CD4-positive, alpha-beta T cell (primary cell): ENCODE results near the gene RPL18A. TPM values are rescaled to one million over a fixed set of nuclear protein-coding genes. Genes with fewer than 3 reads are reported as not detected.

ENCODE experiments used
- ATAC-seq: fragments of 200-7000 bp; cut with Tn5 transposase; one replicate; pipeline ENCODE4 v1.10.0; 2022; ENCODE audit warnings: mild to moderate bottlenecking; ENCODE audit not compliant: poor library complexity
- CTCF ChIA-PET: fragments of 350-600 bp; sonication (Branson Sonifier 250); formaldehyde crosslinking; loops from one replicate; lab custom pipeline; 2021; ENCODE audit warnings: antibody characterized with exemption, inconsistent platforms; lab: Charles Lee
- POLR2A ChIA-PET: fragments of 350-600 bp; sonication (Branson Sonifier 250); formaldehyde crosslinking; loops from one replicate; lab custom pipeline; 2021; ENCODE audit warnings: antibody characterized with exemption, inconsistent platforms; lab: Charles Lee
- DNase-seq, 14 experiments: peaks; one replicate each; pipeline ENCODE4 v3.0.0-alpha.2; 2013 to 2020; ENCODE audit warnings: mixed read lengths in 2 of 14
- H3K27ac ChIP-seq, 2 donors: one replicate each; pipeline versions ENCODE4 v1.5.1 to v1.7.0; 2013; ENCODE audit warnings: low read length in 2 of 2, low read depth in 1 of 2, mild to moderate bottlenecking in 1 of 2
- H3K27me3 ChIP-seq, 2 experiments: 1 replicate in 1 of 2; 2 replicates in 1 of 2; pipeline versions ENCODE4 v1.6.1 to v1.7.0; 2013; ENCODE audit warnings: low read length in 2 of 2, control low read depth in 1 of 2, mild to moderate bottlenecking in 1 of 2, moderate library complexity in 1 of 2; ENCODE audit not compliant: insufficient read depth in 2 of 2, control insufficient read depth in 1 of 2
- H3K36me3 ChIP-seq: one replicate; pipeline ENCODE4 v1.6.1; 2013; ENCODE audit warnings: low read length, control low read depth; ENCODE audit not compliant: insufficient read depth
- H3K4me1 ChIP-seq: one replicate; pipeline ENCODE4 v1.6.1; 2013; ENCODE audit warnings: low read length, control low read depth; ENCODE audit not compliant: insufficient read depth
- H3K4me3 ChIP-seq: one replicate; pipeline ENCODE4 v1.5.1; 2013; ENCODE audit warnings: mild to moderate bottlenecking, low read length, moderate library complexity
- H3K9me3 ChIP-seq, 2 experiments: 1 replicate in 1 of 2; 2 replicates in 1 of 2; pipeline versions ENCODE4 v1.6.1 to v1.7.0; 2013; ENCODE audit warnings: low read length in 2 of 2, mild to moderate bottlenecking in 2 of 2, control low read depth in 1 of 2, moderate library complexity in 1 of 2; ENCODE audit not compliant: control insufficient read depth in 1 of 2, insufficient read depth in 1 of 2
- H3K27ac Mint-ChIP-seq: one replicate; pipeline ENCODE4 v1.8.0; 2020; ENCODE audit warnings: mixed read lengths
- H3K27me3 Mint-ChIP-seq: one replicate; pipeline ENCODE4 v1.8.0; 2021; ENCODE audit warnings: mixed read lengths
- H3K36me3 Mint-ChIP-seq: one replicate; pipeline ENCODE4 v1.8.0; 2021; ENCODE audit warnings: low read depth, mixed read lengths
- H3K4me1 Mint-ChIP-seq: one replicate; pipeline ENCODE4 v1.8.0; 2021; ENCODE audit warnings: low read depth, mixed read lengths
- H3K4me3 Mint-ChIP-seq: one replicate; pipeline ENCODE4 v1.8.0; 2020; ENCODE audit warnings: mild to moderate bottlenecking, mixed read lengths
- H3K9me3 Mint-ChIP-seq: one replicate; pipeline ENCODE4 v1.8.0; 2020; ENCODE audit warnings: mixed read lengths
- intact Hi-C, 2 experiments: fragments of 100-400 bp; cut with DNase I in 1 of 2; cut with micrococcal nuclease in 1 of 2; formaldehyde crosslinking; loops; one replicate each; pipeline versions ENCODE4 v1.15.1 to v1.9.0; 2023 to 2025; cut with DNase I, micrococcal nuclease
- total RNA-seq, 174 experiments: library from RNA in 2 of 174; stranded (reverse) in 2 of 174; gene quantifications; one replicate each; pipeline ENCODE4 v1.2.3 and lab custom pipeline; 2021 to 2026
- TF ChIP-seq, protein P1 (sequence below): fragments of 200-600 bp; IDR thresholded peaks from one replicate; pipeline ENCODE4 v1.8.0; 2022; ENCODE audit warnings: antibody characterized with exemption, mild to moderate bottlenecking

RPL18A gene
- total RNA-seq, 2 experiments from 2014 or later: 4,157 to 4,260 TPM

DNA sequence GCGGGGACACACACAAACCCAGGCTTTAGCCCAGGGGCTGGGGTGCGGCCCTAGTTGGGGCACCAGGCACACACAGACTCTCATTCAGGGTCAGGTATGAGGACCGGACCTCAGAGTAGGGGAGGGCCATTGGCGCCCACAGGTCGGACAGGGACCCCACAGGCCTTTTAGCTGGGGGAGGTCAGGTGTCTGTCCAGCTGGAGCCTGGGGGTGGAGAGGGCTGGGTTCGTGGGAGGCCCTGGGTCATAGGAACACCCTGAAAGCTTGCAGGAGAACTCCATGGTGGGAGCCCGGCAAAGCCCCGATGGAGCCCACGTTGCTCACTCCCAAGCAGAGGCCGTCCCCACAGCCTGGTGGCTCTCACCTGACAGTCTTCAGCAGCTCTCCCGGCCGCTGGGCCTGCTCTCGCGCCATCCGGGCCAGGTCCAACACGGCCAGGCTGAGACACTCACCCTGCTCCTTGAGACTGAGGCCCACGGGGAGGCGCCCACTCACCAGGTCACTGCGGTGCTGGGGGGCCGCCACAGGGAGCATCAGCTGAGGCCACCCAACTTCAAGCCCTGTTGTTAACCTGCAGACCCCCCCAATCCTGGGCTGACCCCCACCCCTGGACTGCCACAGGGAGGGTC lies 16.9 kb upstream of the RPL18A start:
- Histone ChIP-seq H3K4me1 (peaks cover 63% of the 10 kb centered on the region), H3K36me3 (peaks cover 65% of the 10 kb centered on the region), H3K9me3 (no peaks in the 10 kb centered on the region), H3K4me3 (no peak overlapping the region), H3K27ac (peak overlapping the region in 1 of 2 donors; percentile 35), H3K27me3 (no peaks in the 10 kb centered on the region)
- TF ChIP-seq, protein P1, sequence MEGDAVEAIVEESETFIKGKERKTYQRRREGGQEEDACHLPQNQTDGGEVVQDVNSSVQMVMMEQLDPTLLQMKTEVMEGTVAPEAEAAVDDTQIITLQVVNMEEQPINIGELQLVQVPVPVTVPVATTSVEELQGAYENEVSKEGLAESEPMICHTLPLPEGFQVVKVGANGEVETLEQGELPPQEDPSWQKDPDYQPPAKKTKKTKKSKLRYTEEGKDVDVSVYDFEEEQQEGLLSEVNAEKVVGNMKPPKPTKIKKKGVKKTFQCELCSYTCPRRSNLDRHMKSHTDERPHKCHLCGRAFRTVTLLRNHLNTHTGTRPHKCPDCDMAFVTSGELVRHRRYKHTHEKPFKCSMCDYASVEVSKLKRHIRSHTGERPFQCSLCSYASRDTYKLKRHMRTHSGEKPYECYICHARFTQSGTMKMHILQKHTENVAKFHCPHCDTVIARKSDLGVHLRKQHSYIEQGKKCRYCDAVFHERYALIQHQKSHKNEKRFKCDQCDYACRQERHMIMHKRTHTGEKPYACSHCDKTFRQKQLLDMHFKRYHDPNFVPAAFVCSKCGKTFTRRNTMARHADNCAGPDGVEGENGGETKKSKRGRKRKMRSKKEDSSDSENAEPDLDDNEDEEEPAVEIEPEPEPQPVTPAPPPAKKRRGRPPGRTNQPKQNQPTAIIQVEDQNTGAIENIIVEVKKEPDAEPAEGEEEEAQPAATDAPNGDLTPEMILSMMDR: no peak
- no peaks in the 10 kb centered on the region for H3K27me3 Mint-ChIP-seq
- DNase-seq: no peak
- H3K4me3 Mint-ChIP-seq: no peak overlapping the region
- peak overlapping the region; percentile 94 for H3K27ac Mint-ChIP-seq
- ATAC-seq: no peak
- H3K36me3 Mint-ChIP-seq: peaks cover 84% of the 10 kb centered on the region
- ChIA-PET POLR2A (interaction anchor here (1.2 kb wide), 1 partner anchor 17 kb away, joined by 6 read pairs; the partner anchor contains the start of gene RPL18A), CTCF (no interaction called here)
- peaks cover 36% of the 10 kb centered on the region for H3K4me1 Mint-ChIP-seq
- no peaks in the 10 kb centered on the region for H3K9me3 Mint-ChIP-seq
- intact Hi-C loops: no loop called here

DNA sequence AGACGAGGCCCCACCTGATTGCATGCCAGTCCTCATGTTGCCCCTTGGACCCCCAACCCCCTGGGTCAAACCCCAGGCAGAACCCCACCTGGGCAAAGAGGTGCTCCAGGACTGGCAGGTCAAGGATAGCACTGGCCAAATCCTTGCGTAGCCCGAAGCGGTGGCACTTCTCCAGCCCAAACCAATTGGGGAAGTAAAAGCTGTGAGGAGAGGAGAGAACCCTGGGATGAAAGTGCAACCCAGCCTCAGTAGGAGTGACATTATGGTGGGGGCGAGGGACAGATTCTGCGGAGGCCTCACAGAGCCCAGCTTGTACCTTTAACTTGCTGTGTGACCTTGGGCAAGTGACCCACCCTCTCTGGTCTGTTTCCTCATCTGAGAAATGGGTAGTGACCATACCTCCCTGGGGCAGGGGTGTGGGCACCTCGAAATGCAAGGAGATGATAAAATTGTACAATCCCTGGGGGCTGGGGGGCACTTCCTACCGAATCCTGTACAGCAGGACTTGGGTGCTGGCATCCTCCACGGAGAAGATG lies 16.4 kb upstream of the RPL18A start:
- Mint-ChIP-seq H3K27ac (peak overlapping the region; percentile 94), H3K9me3 (no peaks in the 10 kb centered on the region), H3K27me3 (no peaks in the 10 kb centered on the region), H3K36me3 (peaks cover 80% of the 10 kb centered on the region), H3K4me3 (peak overlapping the region; percentile 65), H3K4me1 (peaks cover 42% of the 10 kb centered on the region)
- Histone ChIP-seq H3K9me3 (no peaks in the 10 kb centered on the region), H3K27ac (peak overlapping the region in 1 of 2 donors; percentile 8), H3K27me3 (no peaks in the 10 kb centered on the region), H3K4me3 (no peak overlapping the region), H3K4me1 (peaks cover 69% of the 10 kb centered on the region), H3K36me3 (peaks cover 59% of the 10 kb centered on the region)
- ChIA-PET CTCF (interaction anchor here (1.0 kb wide), 1 partner anchor 12 kb away, joined by 5 read pairs; no protein-coding TSS in a partner anchor), POLR2A (interaction anchor here (1.2 kb wide), 1 partner anchor 16 kb away, joined by 6 read pairs; the partner anchor contains the start of gene RPL18A)
- intact Hi-C loops: no loop called here
- ATAC-seq: no peak
- no peak for DNase-seq
- TF ChIP-seq, protein P1: no peak

DNA sequence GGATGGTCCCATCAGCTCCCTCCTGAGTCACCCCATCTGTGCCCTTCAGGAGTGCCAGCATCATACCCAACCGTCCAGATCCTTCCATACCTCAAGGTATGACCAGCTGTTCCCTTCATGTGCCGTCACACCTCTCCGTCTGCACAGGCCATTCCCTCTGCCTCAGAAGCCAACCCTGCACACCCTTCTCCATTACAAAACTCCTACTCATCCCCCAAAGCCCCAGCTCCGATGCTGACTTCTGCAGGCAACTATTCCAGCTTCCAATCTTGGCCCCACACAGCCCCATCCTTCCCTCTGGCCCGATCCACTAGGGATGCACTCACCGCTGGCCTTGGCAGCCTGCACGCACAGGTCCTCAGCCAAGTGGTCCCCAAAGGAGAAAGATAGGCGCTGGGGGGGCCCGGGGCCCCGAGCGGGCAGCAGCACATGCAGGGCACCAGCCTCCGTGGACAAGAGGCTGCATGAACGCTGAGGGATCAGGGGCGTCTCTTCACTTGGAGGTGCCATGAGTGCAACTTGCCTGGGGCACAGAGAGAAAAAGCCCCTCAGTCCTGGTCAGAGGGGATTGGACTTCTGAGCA lies 15.7 kb upstream of the RPL18A start:
- Mint-ChIP-seq H3K4me3 (peak overlapping the region; percentile 99), H3K4me1 (peaks cover 48% of the 10 kb centered on the region), H3K27me3 (no peaks in the 10 kb centered on the region), H3K36me3 (peaks cover 74% of the 10 kb centered on the region), H3K27ac (peak overlapping the region; percentile 94), H3K9me3 (no peaks in the 10 kb centered on the region)
- H3K27ac ChIP-seq: peak overlapping the region in 1 of 2 donors; percentile 8
- no peaks in the 10 kb centered on the region for H3K27me3 ChIP-seq
- TF ChIP-seq, protein P1: no peak
- H3K4me1 ChIP-seq: peaks cover 75% of the 10 kb centered on the region
- ChIA-PET POLR2A (no interaction called here), CTCF (interaction anchor here (1.0 kb wide), 1 partner anchor 11 kb away, joined by 5 read pairs; no protein-coding TSS in a partner anchor)
- no peak overlapping the region for H3K4me3 ChIP-seq
- H3K36me3 ChIP-seq: peaks cover 54% of the 10 kb centered on the region
- no peak for DNase-seq
- no peak for ATAC-seq
- no peaks in the 10 kb centered on the region for H3K9me3 ChIP-seq
- intact Hi-C loops: no loop called here
